ENCODE data around the gene FAM131C.

GRCh38 chr1:16050328-16050727 is 23.1 kb downstream of the FAM131C start:
- TF ChIP-seq CTCF (tag by site-specific recombination; IDR thresholded peaks at IDR 0.05) (no peak), ZNF792 (tag by site-specific recombination; IDR thresholded peaks at IDR 0.05) (no peak), KLF17 (tag by site-specific recombination; IDR thresholded peaks at IDR 0.05) (no peak), TCF7L2 (IDR thresholded peaks at IDR 0.05; ENCODE audit: borderline replicate concordance, low read depth, low read length) (no peak), KLF10 (tag by site-specific recombination; IDR thresholded peaks at IDR 0.05) (no peak)
